KMS-11 (cell line): ENCODE results near the gene PPM1D.

Experiments used
- H2AFZ ChIP-seq: fragments of 200-600 bp; sonication (generic); 2 replicates; pipeline ENCODE4 v1.6.1; 2016; ENCODE audit warnings: antibody characterized with exemption, mixed run types, low read depth
- H3K27ac ChIP-seq: fragments of 200-600 bp; sonication (generic); 2 replicates; pipeline ENCODE4 v1.6.1; 2016; ENCODE audit warnings: mild to moderate bottlenecking, mixed run types
- H3K27me3 ChIP-seq: fragments of 200-600 bp; sonication (generic); 2 replicates; pipeline ENCODE4 v1.6.1; 2017; ENCODE audit warnings: mild to moderate bottlenecking, low read depth, mixed run types, moderate library complexity; ENCODE audit not compliant: insufficient read depth
- H3K36me3 ChIP-seq: fragments of 200-600 bp; sonication (generic); 2 replicates; pipeline ENCODE4 v1.6.1; 2017; ENCODE audit warnings: mild to moderate bottlenecking, mixed run types; ENCODE audit not compliant: insufficient read depth
- H3K4me1 ChIP-seq: fragments of 200-600 bp; sonication (generic); 2 replicates; pipeline ENCODE4 v1.6.1; 2016; ENCODE audit warnings: mild to moderate bottlenecking, low read depth, mixed run types; ENCODE audit not compliant: poor library complexity, severe bottlenecking
- H3K4me2 ChIP-seq: fragments of 200-600 bp; sonication (generic); 2 replicates; pipeline ENCODE4 v1.7.0; 2016; ENCODE audit warnings: mild to moderate bottlenecking, mixed run types
- H3K4me3 ChIP-seq: fragments of 200-600 bp; sonication (generic); IDR thresholded peaks from 2 replicates; pipeline ENCODE4 v1.6.1; 2017; ENCODE audit warnings: low read depth, low read length, mixed read lengths; ENCODE audit not compliant: insufficient read depth
- H3K79me2 ChIP-seq: fragments of 200-600 bp; sonication (generic); 2 replicates; pipeline ENCODE4 v1.6.1; 2016; ENCODE audit warnings: low read depth, mixed run types; ENCODE audit not compliant: insufficient read depth
- H3K9ac ChIP-seq: fragments of 200-600 bp; sonication (generic); 2 replicates; pipeline ENCODE4 v1.6.1; 2016; ENCODE audit warnings: mild to moderate bottlenecking, mixed run types
- H4K20me1 ChIP-seq: fragments of 200-600 bp; sonication (generic); 2 replicates; pipeline ENCODE4 v1.6.1; 2016; ENCODE audit warnings: mild to moderate bottlenecking, mixed run types; ENCODE audit not compliant: insufficient read depth
- TF ChIP-seq, protein P1 (sequence below): fragments of 200-600 bp; sonication (generic); conservative IDR thresholded peaks from 2 replicates; pipeline ENCODE4 v1.6.1; 2017; ENCODE audit warnings: low read depth, mild to moderate bottlenecking, antibody characterized with exemption, low read length, moderate library complexity, mixed read lengths

Gene PPM1D

DNA sequence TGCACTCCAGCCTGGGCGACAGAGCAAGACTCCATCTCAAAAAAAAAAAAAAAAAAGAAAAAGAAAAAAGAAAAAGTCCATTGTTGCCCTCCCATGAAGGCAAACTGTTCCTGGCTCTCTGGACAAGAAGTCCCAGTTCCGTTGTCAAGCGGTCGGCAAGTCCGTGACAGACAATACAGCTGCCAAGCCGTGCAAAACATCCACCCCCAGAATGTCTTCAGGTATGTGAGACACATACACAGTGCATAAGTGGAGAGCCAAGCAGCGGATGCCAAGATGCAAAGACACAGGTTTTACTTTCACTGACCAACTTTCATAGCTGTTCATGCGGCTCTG is 40.4 kb upstream of the PPM1D start:
- Histone ChIP-seq H3K36me3 (no peaks in the 10 kb centered on the region), H3K27me3 (no peaks in the 10 kb centered on the region), H3K27ac (no peak overlapping the region), H3K79me2 (no peaks in the 10 kb centered on the region), H3K9ac (no peak overlapping the region), H4K20me1 (no peaks in the 10 kb centered on the region), H3K4me2 (no peak overlapping the region), H3K4me3 (no peak overlapping the region), H2AFZ (no peak overlapping the region), H3K4me1 (no peaks in the 10 kb centered on the region)
- TF ChIP-seq, protein P1, sequence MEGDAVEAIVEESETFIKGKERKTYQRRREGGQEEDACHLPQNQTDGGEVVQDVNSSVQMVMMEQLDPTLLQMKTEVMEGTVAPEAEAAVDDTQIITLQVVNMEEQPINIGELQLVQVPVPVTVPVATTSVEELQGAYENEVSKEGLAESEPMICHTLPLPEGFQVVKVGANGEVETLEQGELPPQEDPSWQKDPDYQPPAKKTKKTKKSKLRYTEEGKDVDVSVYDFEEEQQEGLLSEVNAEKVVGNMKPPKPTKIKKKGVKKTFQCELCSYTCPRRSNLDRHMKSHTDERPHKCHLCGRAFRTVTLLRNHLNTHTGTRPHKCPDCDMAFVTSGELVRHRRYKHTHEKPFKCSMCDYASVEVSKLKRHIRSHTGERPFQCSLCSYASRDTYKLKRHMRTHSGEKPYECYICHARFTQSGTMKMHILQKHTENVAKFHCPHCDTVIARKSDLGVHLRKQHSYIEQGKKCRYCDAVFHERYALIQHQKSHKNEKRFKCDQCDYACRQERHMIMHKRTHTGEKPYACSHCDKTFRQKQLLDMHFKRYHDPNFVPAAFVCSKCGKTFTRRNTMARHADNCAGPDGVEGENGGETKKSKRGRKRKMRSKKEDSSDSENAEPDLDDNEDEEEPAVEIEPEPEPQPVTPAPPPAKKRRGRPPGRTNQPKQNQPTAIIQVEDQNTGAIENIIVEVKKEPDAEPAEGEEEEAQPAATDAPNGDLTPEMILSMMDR, result no peak

GRCh38 chr17:60559995-60560859 is 39.8 kb upstream of the PPM1D start:
- Histone ChIP-seq H4K20me1 (no peaks in the 10 kb centered on the region), H3K27ac (no peak overlapping the region), H3K4me2 (no peak overlapping the region), H3K27me3 (no peaks in the 10 kb centered on the region), H3K9ac (no peak overlapping the region), H3K4me1 (no peaks in the 10 kb centered on the region), H3K36me3 (no peaks in the 10 kb centered on the region), H3K79me2 (no peaks in the 10 kb centered on the region), H2AFZ (no peak overlapping the region), H3K4me3 (no peak overlapping the region)
- TF ChIP-seq, protein P1, result no peak

DNA sequence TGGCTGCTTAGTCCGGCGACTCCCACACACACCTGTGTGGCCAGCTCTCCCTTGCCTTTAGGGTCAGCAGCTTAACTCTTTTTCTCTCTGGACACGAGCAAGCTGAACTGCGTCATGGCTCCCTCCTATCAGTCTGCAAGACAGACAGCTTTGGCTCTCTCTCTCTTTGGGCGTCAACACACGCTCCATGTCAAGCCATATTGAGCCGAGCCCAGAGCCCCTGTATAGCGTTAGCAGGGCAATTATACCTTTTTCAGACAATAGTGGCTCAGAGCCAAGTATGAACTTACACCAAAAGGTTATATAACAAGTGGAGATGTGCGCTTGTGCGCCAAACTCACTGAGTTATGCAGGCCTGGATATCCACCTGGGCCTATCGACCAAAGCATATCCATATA is 39.1 kb upstream of the PPM1D start:
- no peaks in the 10 kb centered on the region for H3K36me3 ChIP-seq
- TF ChIP-seq, protein P1, result no peak
- H3K27ac ChIP-seq, result no peak overlapping the region
- H4K20me1 ChIP-seq, result no peaks in the 10 kb centered on the region
- H3K4me1 ChIP-seq, result no peaks in the 10 kb centered on the region
- no peak overlapping the region for H2AFZ ChIP-seq
- H3K4me2 ChIP-seq, result no peak overlapping the region
- no peaks in the 10 kb centered on the region for H3K79me2 ChIP-seq
- H3K9ac ChIP-seq, result no peak overlapping the region
- H3K4me3 ChIP-seq, result no peak overlapping the region
- no peaks in the 10 kb centered on the region for H3K27me3 ChIP-seq

DNA sequence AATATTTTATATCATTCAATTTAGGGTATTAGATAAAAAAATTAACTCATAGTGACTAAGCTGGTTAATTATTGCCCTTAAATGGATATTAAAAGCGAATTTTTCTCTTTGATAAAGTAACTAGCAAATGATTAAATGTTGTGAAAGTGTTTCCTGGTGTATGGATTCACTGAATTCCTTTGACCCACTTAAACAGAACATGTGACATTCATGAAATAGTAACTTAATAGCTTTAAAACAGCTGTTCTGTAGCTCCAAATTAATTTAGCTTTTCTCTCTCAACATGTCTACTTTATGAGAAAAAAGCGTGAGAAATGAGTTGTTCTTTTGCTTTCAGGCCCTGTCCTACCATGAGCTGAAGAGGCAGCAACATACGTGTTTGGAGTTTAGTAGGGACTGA is 37.6 kb upstream of the PPM1D start:
- H3K4me1 ChIP-seq, result no peaks in the 10 kb centered on the region
- no peak overlapping the region for H2AFZ ChIP-seq
- no peaks in the 10 kb centered on the region for H3K36me3 ChIP-seq
- H3K4me3 ChIP-seq, result no peak overlapping the region
- H3K27me3 ChIP-seq, result no peaks in the 10 kb centered on the region
- TF ChIP-seq, protein P1, result no peak
- H4K20me1 ChIP-seq, result no peaks in the 10 kb centered on the region
- H3K79me2 ChIP-seq, result no peaks in the 10 kb centered on the region
- H3K4me2 ChIP-seq, result no peak overlapping the region
- H3K9ac ChIP-seq, result no peak overlapping the region
- no peak overlapping the region for H3K27ac ChIP-seq
